H9 (cell line): ENCODE data around the gene LPCAT3. TPM values are rescaled to one million over a fixed set of nuclear protein-coding genes. Genes with fewer than 3 reads are reported as not detected.

ENCODE experiments used
- DNase-seq: peaks from one replicate; pipeline ENCODE4 v3.0.0-alpha.2; 2017
- H2AFZ ChIP-seq: one replicate; pipeline ENCODE4 v1.6.1; 2013; ENCODE audit warnings: mild to moderate bottlenecking, low read length, control low read depth, moderate library complexity
- H2AK5ac ChIP-seq: 2 replicates; pipeline ENCODE4 v1.6.1; 2013; ENCODE audit warnings: low read length, control low read depth, mixed read lengths; ENCODE audit not compliant: insufficient read length
- H2BK120ac ChIP-seq: one replicate; pipeline ENCODE4 v1.6.1; 2013; ENCODE audit warnings: low read depth, mild to moderate bottlenecking, low read length, control low read depth, inconsistent platforms; ENCODE audit not compliant: poor library complexity, severe bottlenecking
- H2BK12ac ChIP-seq: 2 replicates; pipeline ENCODE4 v1.6.1; 2013; ENCODE audit warnings: low read length, control low read depth, mixed read lengths, low read depth; ENCODE audit not compliant: insufficient read length
- H2BK15ac ChIP-seq: 2 replicates; pipeline ENCODE4 v1.6.1; 2013; ENCODE audit warnings: low read depth, low read length, control low read depth
- H2BK20ac ChIP-seq: one replicate; pipeline ENCODE4 v1.6.1; 2013; ENCODE audit warnings: low read depth, mild to moderate bottlenecking, low read length, control low read depth, inconsistent platforms; ENCODE audit not compliant: poor library complexity, severe bottlenecking
- H2BK5ac ChIP-seq: 2 replicates; pipeline ENCODE4 v1.6.1; 2013; ENCODE audit warnings: low read length, control low read depth, mixed read lengths; ENCODE audit not compliant: insufficient read length
- H3K14ac ChIP-seq: 2 replicates; pipeline ENCODE4 v1.6.1; 2013; ENCODE audit warnings: low read length, control low read depth; ENCODE audit not compliant: insufficient read depth
- H3K18ac ChIP-seq: 2 replicates; pipeline ENCODE4 v1.6.1; 2013; ENCODE audit warnings: low read depth, mild to moderate bottlenecking, mixed read lengths, low read length, control low read depth; ENCODE audit not compliant: insufficient read length
- H3K23ac ChIP-seq: 2 replicates; pipeline ENCODE4 v1.6.1; 2013; ENCODE audit warnings: low read length, control low read depth, mixed read lengths, low read depth; ENCODE audit not compliant: insufficient read length
- H3K23me2 ChIP-seq: 2 replicates; pipeline ENCODE4 v1.6.1; 2013; ENCODE audit warnings: low read depth, mild to moderate bottlenecking, mixed read lengths, low read length, control low read depth; ENCODE audit not compliant: insufficient read length, poor library complexity, severe bottlenecking
- H3K27ac ChIP-seq: 2 replicates; pipeline ENCODE4 v1.5.1; 2013; ENCODE audit warnings: low read length, control low read depth, mixed read lengths, low read depth; ENCODE audit not compliant: insufficient read length
- H3K27me3 ChIP-seq: 2 replicates; pipeline ENCODE4 v1.6.1; 2013; ENCODE audit warnings: low read length, control low read depth, inconsistent platforms; ENCODE audit not compliant: insufficient read depth
- H3K4ac ChIP-seq: 2 replicates; pipeline ENCODE4 v1.6.1; 2013; ENCODE audit warnings: low read depth, mild to moderate bottlenecking, control low read depth, inconsistent platforms, low read length, moderate library complexity
- H3K4me1 ChIP-seq: 2 replicates; pipeline ENCODE4 v1.6.1; 2013; ENCODE audit warnings: low read length, control low read depth, inconsistent platforms; ENCODE audit not compliant: insufficient read depth
- H3K4me2 ChIP-seq: 2 replicates; pipeline ENCODE4 v1.6.1; 2013; ENCODE audit warnings: low read length, control low read depth, mixed read lengths; ENCODE audit not compliant: insufficient read length, insufficient read depth
- H3K56ac ChIP-seq: 2 replicates; pipeline ENCODE4 v1.6.1; 2013; ENCODE audit warnings: low read depth, mild to moderate bottlenecking, mixed read lengths, low read length, control low read depth; ENCODE audit not compliant: insufficient read length
- H3K79me1 ChIP-seq: 2 replicates; pipeline ENCODE4 v1.6.1; 2013; ENCODE audit warnings: low read depth, mild to moderate bottlenecking, moderate library complexity, low read length, control low read depth, inconsistent platforms; ENCODE audit not compliant: insufficient read depth, poor library complexity, severe bottlenecking
- H3K79me2 ChIP-seq: 2 replicates; pipeline ENCODE4 v1.6.1; 2013; ENCODE audit warnings: low read length, control low read depth, inconsistent platforms; ENCODE audit not compliant: insufficient read depth
- H3K9ac ChIP-seq: 2 replicates; pipeline ENCODE4 v1.6.1; 2013; ENCODE audit warnings: low read length, control low read depth, mixed read lengths; ENCODE audit not compliant: insufficient read length; ENCODE audit errors: extremely low read depth
- H3K9me3 ChIP-seq: one replicate; pipeline ENCODE4 v1.6.1; 2013; ENCODE audit warnings: low read depth, low read length, inconsistent platforms; ENCODE audit not compliant: control insufficient read depth
- H3T11ph ChIP-seq: one replicate; pipeline ENCODE4 v1.6.1; 2013; ENCODE audit warnings: mild to moderate bottlenecking, low read length, control low read depth, inconsistent platforms
- H4K20me1 ChIP-seq: one replicate; pipeline ENCODE4 v1.6.1; 2013; ENCODE audit not compliant: control insufficient read depth, insufficient read length, insufficient read depth
- H4K5ac ChIP-seq: 2 replicates; pipeline ENCODE4 v1.6.1; 2013; ENCODE audit warnings: low read depth, mild to moderate bottlenecking, mixed read lengths, low read length, control low read depth; ENCODE audit not compliant: insufficient read length
- H4K8ac ChIP-seq: replicated peaks from 2 replicates; pipeline ENCODE4 v1.6.1; 2013; ENCODE audit warnings: low read length, control low read depth, mixed read lengths, low read depth; ENCODE audit not compliant: insufficient read length
- H4K91ac ChIP-seq: 2 replicates; pipeline ENCODE4 v1.6.1; 2013; ENCODE audit warnings: low read depth, mild to moderate bottlenecking, moderate library complexity, mixed read lengths, low read length, control low read depth; ENCODE audit not compliant: insufficient read length
- H3K27ac Mint-ChIP-seq, 3 experiments: 2 replicates in 2 of 3; 3 replicates in 1 of 3; pipeline ENCODE4 v1.8.0; 2020 to 2021; ENCODE audit warnings: mixed read lengths in 3 of 3, mild to moderate bottlenecking in 1 of 3, moderate library complexity in 1 of 3
- H3K27me3 Mint-ChIP-seq: 2 replicates; pipeline ENCODE4 v1.8.0; 2021; ENCODE audit warnings: low read depth, mild to moderate bottlenecking, moderate library complexity, mixed read lengths
- H3K36me3 Mint-ChIP-seq, 3 experiments: 2 replicates in 2 of 3; 3 replicates in 1 of 3; pipeline ENCODE4 v1.8.0; 2020 to 2021; ENCODE audit warnings: low read depth in 3 of 3, mixed read lengths in 3 of 3; ENCODE audit not compliant: insufficient read depth in 1 of 3
- H3K4me1 Mint-ChIP-seq, 2 experiments: 2 replicates each; pipeline ENCODE4 v1.8.0; 2020; ENCODE audit warnings: mixed read lengths in 2 of 2
- H3K4me3 Mint-ChIP-seq, 2 experiments: 2 replicates in 1 of 2; 3 replicates in 1 of 2; pipeline ENCODE4 v1.8.0; 2020 to 2021; ENCODE audit warnings: mild to moderate bottlenecking in 2 of 2, mixed read lengths in 2 of 2, moderate library complexity in 1 of 2
- H3K9me3 Mint-ChIP-seq, 2 experiments: 2 replicates in 1 of 2; 3 replicates in 1 of 2; pipeline ENCODE4 v1.8.0; 2020; ENCODE audit warnings: mild to moderate bottlenecking in 2 of 2, mixed read lengths in 2 of 2, moderate library complexity in 1 of 2
- CTCF ChIP-seq: fragments of 200-600 bp; sonication (generic); conservative IDR thresholded peaks from 3 replicates; pipeline ENCODE4 v1.8.0; 2021; ENCODE audit warnings: antibody characterized with exemption, mild to moderate bottlenecking
- WGBS: extraction: QIAGEN DNeasy Blood & Tissue Kit; methylation state at CpG from one replicate; pipeline ENCODE4 v1.1.7; 2013; ENCODE audit warnings: missing lambda C conversion rate, low lambda C conversion rate, mixed read lengths; ENCODE audit not compliant: insufficient read length; ENCODE audit errors: extremely low coverage; 5-methylcytosine and 5-hydroxymethylcytosine counted together
- total RNA-seq: library from RNA; stranded (reverse); gene quantifications from 2 replicates; pipeline ENCODE4 v1.2.1, GENCODE V29; 2021

The LPCAT3 gene
- total RNA-seq, 1 experiment from 2014 or later, result 47.7 TPM

DNA sequence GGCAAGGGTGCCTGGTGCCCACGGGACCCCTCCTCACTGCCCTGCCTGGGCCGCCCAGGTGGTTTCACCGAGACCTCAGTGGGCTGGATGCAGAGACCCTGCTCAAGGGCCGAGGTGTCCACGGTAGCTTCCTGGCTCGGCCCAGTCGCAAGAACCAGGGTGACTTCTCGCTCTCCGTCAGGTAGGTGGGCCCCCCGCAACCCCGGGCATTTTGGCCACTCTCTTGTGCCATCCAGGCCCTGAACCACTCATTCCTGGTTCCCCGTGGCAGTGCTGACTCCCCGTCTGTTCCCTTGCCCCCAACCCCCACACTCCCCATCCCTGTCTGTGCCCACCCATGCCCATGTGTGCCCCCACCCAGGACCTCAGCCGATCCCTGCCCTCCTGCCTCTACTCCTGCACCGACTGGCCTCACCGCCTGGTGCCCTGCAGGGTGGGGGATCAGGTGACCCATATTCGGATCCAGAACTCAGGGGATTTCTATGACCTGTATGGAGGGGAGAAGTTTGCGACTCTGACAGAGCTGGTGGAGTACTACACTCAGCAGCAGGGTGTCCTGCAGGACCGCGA, 66.6 kb downstream of the LPCAT3 start:
- no peak overlapping the region for H3K27ac Mint-ChIP-seq

More for the DNA sequence above, 66.6 kb downstream of the LPCAT3 start:
- H4K8ac ChIP-seq, result no peak overlapping the region
- H3K9ac ChIP-seq, result no peak overlapping the region
- H3K27ac ChIP-seq, result no peak overlapping the region
- no peaks in the 10 kb centered on the region for H3K79me1 ChIP-seq
- H3K18ac ChIP-seq, result no peak overlapping the region
- no peak overlapping the region for H3K4me2 ChIP-seq
- H2BK15ac ChIP-seq, result no peak overlapping the region
- H3K79me2 ChIP-seq, result no peaks in the 10 kb centered on the region
- no peak for TF ChIP-seq CTCF
- no peaks in the 10 kb centered on the region for H3K27me3 ChIP-seq
- H3K23me2 ChIP-seq, result peaks cover 4% of the 10 kb centered on the region
- H2BK5ac ChIP-seq, result no peak overlapping the region
- H2BK12ac ChIP-seq, result no peak overlapping the region
- H3K4me1 ChIP-seq, result peaks cover 2% of the 10 kb centered on the region; the same call in 1 of the 2 replicates
- DNase-seq, result no peak
- no peak overlapping the region for H4K5ac ChIP-seq
- no peak overlapping the region for H3T11ph ChIP-seq
- no peak overlapping the region for H2AK5ac ChIP-seq
- WGBS, result no CpG with 5 or more reads among the region's 20 CpGs
- Mint-ChIP-seq H3K9me3 (no peaks in the 10 kb centered on the region), H3K27me3 (no peaks in the 10 kb centered on the region; the same call in 1 of the 2 replicates), H3K4me3 (no peak overlapping the region), H3K36me3 (peaks cover 0 to 7% (median 3%) of the 10 kb centered on the region in 3 experiments; a peak in 3 of 7 replicates), H3K4me1 (peaks cover 21 to 31% of the 10 kb centered on the region in 2 experiments)
- H2BK20ac ChIP-seq, result no peak overlapping the region
- H2BK120ac ChIP-seq, result no peak overlapping the region
- no peaks in the 10 kb centered on the region for H3K9me3 ChIP-seq
- no peak overlapping the region for H4K91ac ChIP-seq
- H4K20me1 ChIP-seq, result peaks cover 2% of the 10 kb centered on the region
- H3K4ac ChIP-seq, result no peak overlapping the region
- H3K56ac ChIP-seq, result no peak overlapping the region
- no peak overlapping the region; the same call in 1 of the 2 replicates for H3K14ac ChIP-seq
- no peak overlapping the region for H2AFZ ChIP-seq
- H3K23ac ChIP-seq, result no peak overlapping the region
